Type B pancreatic cell (in vitro differentiated cells): Measurements from ENCODE around the gene ANKLE1. TPM values are rescaled to one million over a fixed set of nuclear protein-coding genes. Genes with fewer than 3 reads are reported as not detected.

Experiments
- DNase-seq: peaks from one replicate; pipeline ENCODE4 v3.0.0; 2021; ENCODE audit warnings: mixed read lengths; ENCODE audit not compliant: unreplicated experiment; ENCODE audit errors: extremely low spot score
- H3K27ac Mint-ChIP-seq: 2 replicates; pipeline ENCODE4 v1.8.0; 2021; ENCODE audit warnings: mild to moderate bottlenecking, mixed read lengths
- H3K27me3 Mint-ChIP-seq: 2 replicates; pipeline ENCODE4 v1.8.0; 2021; ENCODE audit warnings: mixed read lengths
- H3K36me3 Mint-ChIP-seq: 2 replicates; pipeline ENCODE4 v1.8.0; 2021; ENCODE audit warnings: mixed read lengths
- H3K4me1 Mint-ChIP-seq: one replicate; pipeline ENCODE4 v1.8.0; 2021; ENCODE audit warnings: mixed read lengths; ENCODE audit not compliant: unreplicated experiment
- H3K4me3 Mint-ChIP-seq: 2 replicates; pipeline ENCODE4 v1.8.0; 2021; ENCODE audit warnings: mild to moderate bottlenecking, mixed read lengths
- H3K9me3 Mint-ChIP-seq: 2 replicates; pipeline ENCODE4 v1.8.0; 2021; ENCODE audit warnings: mixed read lengths
- total RNA-seq: library from RNA; stranded (reverse); gene quantifications from 2 replicates; pipeline ENCODE4 v1.2.1, GENCODE V29; 2021; ENCODE audit warnings: low replicate concordance
- TF ChIP-seq, protein P1 (sequence below): fragments of 200-600 bp; sonication (generic); conservative IDR thresholded peaks from 2 replicates; pipeline ENCODE4 v1.5.0; 2021; ENCODE audit warnings: antibody characterized with exemption, mild to moderate bottlenecking

The ANKLE1 gene
- total RNA-seq, 1 donor from 2014 or later: 5.9 TPM

DNA sequence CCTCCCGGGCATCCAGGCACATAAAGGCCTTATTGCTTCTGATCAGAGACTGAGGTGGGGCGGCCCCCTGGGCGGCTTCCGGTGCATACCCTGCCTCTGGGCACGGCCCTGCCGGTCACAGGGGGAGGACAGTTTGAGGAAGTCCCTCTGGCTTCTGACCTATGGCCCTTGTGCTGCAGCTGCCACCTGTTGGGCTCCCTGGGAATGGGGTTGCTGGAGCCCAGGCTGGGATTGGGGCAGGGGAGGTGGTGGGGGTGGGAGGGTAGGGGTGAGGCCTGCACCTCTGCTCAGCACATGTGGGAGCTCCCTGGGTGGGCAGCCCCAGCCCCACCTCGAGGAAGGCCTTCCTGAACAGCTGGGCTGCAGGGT is 42.2 kb downstream of the ANKLE1 start:
- H3K4me1 Mint-ChIP-seq: peaks cover 5% of the 10 kb centered on the region
- peaks cover 3% of the 10 kb centered on the region for H3K27me3 Mint-ChIP-seq
- H3K27ac Mint-ChIP-seq: no peak overlapping the region
- DNase-seq: no peak
- TF ChIP-seq, protein P1, sequence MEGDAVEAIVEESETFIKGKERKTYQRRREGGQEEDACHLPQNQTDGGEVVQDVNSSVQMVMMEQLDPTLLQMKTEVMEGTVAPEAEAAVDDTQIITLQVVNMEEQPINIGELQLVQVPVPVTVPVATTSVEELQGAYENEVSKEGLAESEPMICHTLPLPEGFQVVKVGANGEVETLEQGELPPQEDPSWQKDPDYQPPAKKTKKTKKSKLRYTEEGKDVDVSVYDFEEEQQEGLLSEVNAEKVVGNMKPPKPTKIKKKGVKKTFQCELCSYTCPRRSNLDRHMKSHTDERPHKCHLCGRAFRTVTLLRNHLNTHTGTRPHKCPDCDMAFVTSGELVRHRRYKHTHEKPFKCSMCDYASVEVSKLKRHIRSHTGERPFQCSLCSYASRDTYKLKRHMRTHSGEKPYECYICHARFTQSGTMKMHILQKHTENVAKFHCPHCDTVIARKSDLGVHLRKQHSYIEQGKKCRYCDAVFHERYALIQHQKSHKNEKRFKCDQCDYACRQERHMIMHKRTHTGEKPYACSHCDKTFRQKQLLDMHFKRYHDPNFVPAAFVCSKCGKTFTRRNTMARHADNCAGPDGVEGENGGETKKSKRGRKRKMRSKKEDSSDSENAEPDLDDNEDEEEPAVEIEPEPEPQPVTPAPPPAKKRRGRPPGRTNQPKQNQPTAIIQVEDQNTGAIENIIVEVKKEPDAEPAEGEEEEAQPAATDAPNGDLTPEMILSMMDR: no peak
- H3K36me3 Mint-ChIP-seq: peaks cover 3% of the 10 kb centered on the region
- H3K4me3 Mint-ChIP-seq: no peak overlapping the region
- no peaks in the 10 kb centered on the region for H3K9me3 Mint-ChIP-seq

DNA sequence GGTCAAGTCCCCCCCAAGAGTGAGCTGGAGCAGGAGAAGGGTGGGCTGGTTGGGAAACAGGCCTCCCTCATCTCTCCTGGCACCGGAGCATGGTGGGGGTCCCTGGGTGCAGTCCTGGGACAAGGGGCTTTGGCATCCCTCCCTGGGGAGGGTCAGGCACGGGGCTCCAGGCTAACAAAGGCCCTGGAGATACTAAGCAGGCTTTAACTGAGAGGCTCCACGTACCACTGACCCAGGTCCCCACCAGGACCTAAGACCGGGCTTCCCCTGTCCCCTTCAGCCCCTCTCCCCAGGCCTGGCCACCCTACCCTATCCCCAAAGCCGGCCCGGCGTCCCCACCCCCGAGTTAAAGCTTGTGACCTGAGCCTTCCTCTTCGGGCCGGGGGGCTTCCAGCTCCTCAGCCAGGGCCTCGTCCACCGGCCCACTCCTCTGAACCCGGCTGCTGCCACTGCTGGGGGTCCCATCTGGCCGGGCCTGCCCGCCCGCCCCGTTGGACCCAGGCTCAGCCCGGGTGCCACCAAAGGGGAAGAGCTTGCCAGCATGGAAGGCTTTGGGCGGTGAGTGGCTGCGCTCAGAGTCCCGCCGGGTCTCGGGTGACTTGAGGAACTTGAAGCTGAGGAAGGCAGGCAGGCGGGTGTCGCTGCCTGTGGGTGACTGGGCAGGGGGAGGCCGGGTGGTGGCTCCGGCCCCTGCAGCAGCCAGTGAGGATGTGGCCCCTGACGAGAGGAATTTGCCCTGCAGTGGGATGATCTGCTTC is 42.8 kb downstream of the ANKLE1 start:
- TF ChIP-seq, protein P1: no peak
- Mint-ChIP-seq H3K4me1 (peaks cover 5% of the 10 kb centered on the region), H3K27me3 (peaks cover 3% of the 10 kb centered on the region), H3K36me3 (peaks cover 3% of the 10 kb centered on the region), H3K27ac (no peak overlapping the region), H3K4me3 (no peak overlapping the region), H3K9me3 (no peaks in the 10 kb centered on the region)
- no peak for DNase-seq

DNA sequence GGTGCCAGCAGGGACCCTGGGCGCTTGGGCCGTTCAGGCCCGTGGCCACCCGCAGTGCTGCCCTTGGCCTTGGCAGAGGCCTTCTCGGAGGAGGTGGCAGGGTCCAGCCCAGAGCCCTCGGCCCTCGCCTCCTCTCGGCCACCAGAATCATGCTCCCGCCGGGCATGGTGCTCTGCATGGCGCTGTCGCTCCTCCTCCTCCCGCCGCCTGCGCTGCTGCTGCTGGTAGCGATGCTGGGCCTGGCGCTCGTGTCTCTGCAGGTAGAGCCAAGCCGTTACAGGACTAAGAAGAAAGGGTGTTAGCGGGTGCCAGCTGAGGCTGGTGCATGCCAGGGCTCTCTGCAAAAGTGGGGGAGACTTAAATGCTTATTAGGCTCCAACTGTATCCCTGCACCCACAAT is 43.4 kb downstream of the ANKLE1 start:
- TF ChIP-seq, protein P1: no peak
- H3K27me3 Mint-ChIP-seq: peaks cover 7% of the 10 kb centered on the region

DNA sequence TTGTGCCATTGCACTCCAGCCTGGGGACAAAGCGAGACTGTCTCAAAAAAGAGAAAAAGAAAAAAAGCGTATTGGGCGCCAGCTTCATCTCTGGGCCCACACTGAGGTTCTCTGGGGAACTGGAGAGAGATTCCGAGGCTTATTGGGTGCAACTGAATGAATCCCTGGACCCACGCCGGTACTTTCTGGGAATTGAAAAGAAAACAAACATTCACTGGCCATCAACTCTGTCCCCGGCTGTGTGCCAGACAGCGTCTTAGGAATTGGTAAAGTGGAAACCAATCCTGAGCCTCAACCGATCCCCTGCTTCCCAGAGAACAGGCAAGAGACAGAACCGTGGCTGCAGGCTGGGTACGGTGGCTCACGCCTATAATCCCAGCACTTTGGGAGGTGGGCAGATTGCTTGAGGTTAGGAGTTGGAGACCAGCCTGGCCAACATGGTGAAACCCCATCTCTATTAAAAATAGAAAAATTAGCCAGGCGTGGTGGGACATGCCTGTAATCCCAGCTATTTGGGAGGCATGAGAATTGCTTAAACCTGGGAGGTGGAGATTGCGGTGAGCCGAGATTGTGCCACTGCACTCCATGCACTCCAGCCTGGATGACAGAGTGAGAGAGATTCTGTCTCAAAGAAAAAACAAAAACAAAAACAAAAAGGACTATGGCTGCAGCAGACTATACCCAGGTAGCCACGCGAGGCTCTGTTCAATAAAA is 44.3 kb downstream of the ANKLE1 start:
- H3K4me1 Mint-ChIP-seq: peaks cover 5% of the 10 kb centered on the region
- peaks cover 8% of the 10 kb centered on the region for H3K36me3 Mint-ChIP-seq
- DNase-seq: no peak
- no peaks in the 10 kb centered on the region for H3K9me3 Mint-ChIP-seq
- H3K27ac Mint-ChIP-seq: no peak overlapping the region
- no peak overlapping the region for H3K4me3 Mint-ChIP-seq
- TF ChIP-seq, protein P1: no peak
- peaks cover 10% of the 10 kb centered on the region for H3K27me3 Mint-ChIP-seq

More for the DNA sequence above, 43.4 kb downstream of the ANKLE1 start:
- Mint-ChIP-seq H3K9me3 (no peaks in the 10 kb centered on the region), H3K4me1 (peaks cover 5% of the 10 kb centered on the region), H3K27ac (no peak overlapping the region), H3K4me3 (no peak overlapping the region), H3K36me3 (peaks cover 3% of the 10 kb centered on the region)
- DNase-seq: no peak

DNA sequence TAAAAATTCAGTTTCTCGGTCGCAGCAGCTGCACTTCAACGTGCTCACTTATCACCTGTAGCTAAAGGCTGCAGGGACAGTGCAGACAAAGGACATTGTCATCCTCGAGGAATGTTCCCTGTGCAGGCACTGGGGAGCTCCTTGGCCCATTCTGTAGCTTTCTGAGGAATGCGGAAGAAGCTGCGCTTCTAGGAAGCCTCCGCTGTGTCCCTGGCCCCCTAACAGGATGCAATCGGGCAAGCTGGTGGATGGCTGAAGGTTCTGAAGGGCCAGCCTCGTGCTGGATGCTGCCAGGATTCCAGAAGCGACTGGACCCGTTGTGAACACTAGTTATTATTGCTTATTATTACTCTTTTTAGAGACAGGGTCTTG is 44.9 kb downstream of the ANKLE1 start:
- Mint-ChIP-seq H3K36me3 (peaks cover 8% of the 10 kb centered on the region), H3K9me3 (no peaks in the 10 kb centered on the region), H3K27ac (no peak overlapping the region), H3K4me3 (peak overlapping the region; percentile 17), H3K27me3 (peaks cover 10% of the 10 kb centered on the region), H3K4me1 (peaks cover 5% of the 10 kb centered on the region)
- TF ChIP-seq, protein P1: no peak
- no peak for DNase-seq
